GM19463 (cell line): ENCODE measurements around the gene H3-3A.

Source experiments
- ATAC-seq: cut with Tn5 transposase; IDR thresholded peaks from one replicate; pipeline ENCODE4 v1.9.1; 2021; ENCODE audit warnings: mild to moderate bottlenecking, moderate library complexity; ENCODE audit not compliant: unreplicated experiment

Gene H3-3A

DNA sequence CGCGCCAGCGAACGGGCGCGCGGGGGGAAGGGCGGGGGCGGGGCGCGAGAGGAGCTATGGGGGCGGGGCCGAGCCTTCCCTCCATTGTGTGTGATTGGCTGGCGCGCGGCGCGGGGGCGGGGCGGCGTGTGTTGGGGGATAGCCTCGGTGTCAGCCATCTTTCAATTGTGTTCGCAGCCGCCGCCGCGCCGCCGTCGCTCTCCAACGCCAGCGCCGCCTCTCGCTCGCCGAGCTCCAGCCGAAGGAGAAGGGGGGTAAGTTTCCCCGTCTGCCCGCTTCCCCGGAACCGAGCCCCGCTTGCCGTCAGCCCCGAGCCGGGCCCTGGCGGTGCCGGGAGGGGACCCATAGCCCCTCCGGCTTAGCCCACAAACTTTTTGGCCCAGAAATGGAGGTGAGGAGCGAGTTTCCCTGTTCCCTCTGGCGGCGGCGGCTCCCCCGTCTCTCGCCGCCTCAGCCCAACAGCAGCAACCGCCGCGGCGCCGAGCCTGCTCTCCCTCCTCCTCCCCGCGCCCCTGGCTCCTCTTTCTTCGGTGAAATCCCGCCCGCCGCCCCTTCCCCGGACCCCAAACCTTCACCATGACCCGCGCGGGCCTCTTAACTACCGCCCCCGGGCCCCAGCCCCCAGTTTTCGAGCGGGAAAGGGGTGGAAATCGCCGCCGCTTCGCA, at the start of gene H3-3A:
H3-3A (plus strand) TSS at position 159 of the 666 bp plus-strand sequence. CDS start 1,636 bp downstream, outside the sequence.
- peak; percentile 69 for ATAC-seq

DNA sequence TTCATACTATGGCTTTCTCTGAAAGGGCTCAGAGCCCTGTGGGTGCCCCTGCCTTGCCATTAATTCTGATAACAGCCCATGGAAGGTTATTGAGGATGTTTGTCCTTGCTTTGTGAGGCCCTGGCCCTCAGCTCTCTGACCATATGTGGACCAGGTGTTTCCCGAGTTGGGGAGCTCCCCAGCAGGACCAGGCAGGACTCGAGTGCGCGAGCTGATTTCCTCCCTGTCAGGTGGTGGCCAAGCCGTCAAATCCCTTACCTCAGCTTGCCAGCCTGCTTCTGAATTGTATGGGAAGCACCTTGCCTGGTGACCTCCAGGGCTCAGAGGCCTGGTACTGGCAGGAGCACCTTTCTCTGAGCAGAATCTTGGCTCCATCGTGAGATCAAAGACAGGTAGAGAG, 45.4 kb upstream of the H3-3A start:
- no peak for ATAC-seq

DNA sequence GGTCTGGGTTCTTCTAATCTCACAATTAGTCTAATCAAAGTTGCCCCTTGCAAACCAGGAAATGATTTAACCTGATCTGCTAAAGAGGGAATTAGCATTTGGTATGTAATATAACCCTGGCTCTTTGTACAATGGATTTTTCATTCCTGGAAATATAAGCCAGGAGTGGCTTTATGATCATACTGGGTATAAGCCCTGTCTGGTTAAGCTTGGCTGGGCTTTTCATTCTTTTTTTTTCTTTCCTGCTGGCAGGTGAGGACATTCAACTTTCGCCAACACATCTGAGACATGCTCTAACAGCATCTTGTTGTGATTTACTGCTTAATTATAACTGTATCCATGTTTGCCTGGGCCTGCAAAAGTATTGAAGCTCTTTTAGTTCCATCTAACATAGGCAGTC, 42.9 kb upstream of the H3-3A start:
- ATAC-seq: no peak

GRCh38 chr1:226021401-226021800, 41.1 kb upstream of the H3-3A start:
- ATAC-seq: no peak

DNA sequence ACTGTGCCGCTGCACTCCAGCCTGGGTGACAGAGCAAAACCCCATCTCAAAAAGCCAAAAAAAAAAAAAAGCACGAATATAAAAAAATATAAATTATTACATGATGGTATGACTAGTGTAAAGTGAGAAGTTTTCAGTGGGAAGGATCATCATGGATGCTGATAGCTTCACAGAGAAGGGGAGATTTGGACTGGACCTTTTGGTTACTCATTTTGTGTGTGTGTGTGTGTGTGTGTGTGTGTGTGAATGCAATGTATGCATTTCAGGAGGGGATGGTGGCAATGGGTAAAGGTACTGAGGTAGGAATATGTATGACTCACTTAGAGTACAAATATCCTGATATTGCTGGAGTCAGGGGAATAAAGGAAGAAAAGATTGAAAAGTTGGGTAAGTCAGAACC, 40.7 kb upstream of the H3-3A start:
- no peak for ATAC-seq

DNA sequence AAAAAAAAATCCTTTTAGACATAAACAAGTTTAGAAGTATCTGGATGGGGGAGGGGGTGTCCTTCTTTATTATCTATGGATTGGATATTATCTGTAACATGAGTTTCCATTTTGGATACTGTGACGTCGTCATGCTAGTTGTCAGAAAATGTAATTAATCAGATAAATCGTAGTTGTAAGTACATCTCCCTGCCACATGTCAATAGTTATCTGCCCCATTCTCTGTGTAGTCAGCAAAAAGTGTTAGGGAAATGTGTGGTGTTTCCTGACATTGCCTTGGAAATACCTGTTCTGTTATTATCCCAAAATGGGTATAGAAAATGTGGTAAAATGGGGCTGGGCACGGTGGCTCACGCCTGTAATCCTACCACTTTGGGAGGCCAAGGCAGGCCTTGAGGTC, 38.8 kb upstream of the H3-3A start:
- ATAC-seq: no peak

DNA sequence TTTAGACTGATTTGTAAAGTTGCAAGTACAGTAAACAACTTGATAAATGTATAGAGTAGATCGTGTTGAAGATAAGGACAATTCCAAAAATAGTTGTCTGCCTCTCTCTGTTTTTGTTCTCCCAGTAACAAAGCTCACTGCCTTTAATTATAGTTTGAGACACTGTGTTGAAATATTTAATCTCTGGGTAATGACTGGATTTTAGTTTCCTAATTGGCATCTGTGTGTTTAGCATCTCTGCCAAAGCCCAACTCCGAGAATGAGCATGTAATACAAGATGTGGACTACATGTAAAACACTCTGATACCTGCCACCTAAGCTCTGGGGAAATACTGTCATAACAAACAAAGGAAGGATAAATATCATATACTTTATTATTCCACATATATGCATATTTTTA, 35.7 kb upstream of the H3-3A start:
- no peak for ATAC-seq

DNA sequence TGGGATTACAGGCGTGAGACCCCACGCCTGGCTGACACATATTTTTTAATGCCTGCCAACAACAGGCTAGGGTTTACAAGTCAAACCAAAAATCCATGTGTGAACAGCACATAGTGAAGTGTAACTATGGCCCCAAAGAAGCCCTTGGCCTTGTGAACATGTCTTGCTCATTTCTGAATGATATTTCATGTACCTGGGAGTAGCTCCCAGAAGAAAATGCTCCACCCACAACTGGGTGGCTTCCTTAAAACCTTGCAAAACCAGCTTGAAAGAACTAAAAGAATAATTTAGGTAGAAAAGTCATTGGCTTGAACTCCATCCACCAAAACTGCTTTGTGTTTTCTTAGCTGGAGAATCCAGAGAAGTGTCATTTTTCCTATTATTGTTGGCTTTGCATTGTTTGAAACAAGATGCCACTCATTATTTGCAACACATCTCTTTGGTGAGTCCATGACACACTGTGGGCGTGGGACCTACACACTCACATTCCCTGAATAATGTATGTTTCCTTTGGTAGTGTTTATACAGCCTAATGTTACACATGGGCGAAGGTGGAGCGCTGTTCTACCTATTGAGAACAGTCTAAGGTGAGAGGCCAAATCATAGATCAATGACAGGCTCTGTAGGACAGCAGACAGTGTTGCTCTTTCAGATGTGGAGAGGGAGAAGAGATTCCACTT, 34.8 kb upstream of the H3-3A start:
- no peak for ATAC-seq

DNA sequence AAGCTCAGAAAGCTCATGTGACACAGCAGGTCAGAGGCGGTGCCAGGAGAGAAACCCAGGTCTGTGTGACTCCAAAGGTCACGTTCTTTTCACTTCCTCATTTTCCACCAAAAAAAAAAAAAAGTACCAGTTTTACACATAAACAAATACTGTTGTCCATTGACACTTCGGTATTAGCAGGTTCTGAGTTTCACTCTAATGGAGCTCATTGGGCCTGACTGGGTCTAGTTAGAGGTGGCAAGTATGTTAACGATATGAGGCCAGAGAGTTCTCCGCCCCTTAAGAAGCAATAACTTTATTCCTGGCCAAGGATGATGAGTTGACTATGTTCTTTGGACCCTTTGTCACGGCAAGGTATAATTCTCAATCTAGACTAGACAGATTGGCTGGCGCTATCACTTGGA, 33.4 kb upstream of the H3-3A start:
- ATAC-seq: peak; percentile 81

GRCh38 chr1:226029568-226030225, 32.8 kb upstream of the H3-3A start:
- no peak for ATAC-seq

GRCh38 chr1:226033582-226033981, 28.9 kb upstream of the H3-3A start:
- no peak for ATAC-seq

DNA sequence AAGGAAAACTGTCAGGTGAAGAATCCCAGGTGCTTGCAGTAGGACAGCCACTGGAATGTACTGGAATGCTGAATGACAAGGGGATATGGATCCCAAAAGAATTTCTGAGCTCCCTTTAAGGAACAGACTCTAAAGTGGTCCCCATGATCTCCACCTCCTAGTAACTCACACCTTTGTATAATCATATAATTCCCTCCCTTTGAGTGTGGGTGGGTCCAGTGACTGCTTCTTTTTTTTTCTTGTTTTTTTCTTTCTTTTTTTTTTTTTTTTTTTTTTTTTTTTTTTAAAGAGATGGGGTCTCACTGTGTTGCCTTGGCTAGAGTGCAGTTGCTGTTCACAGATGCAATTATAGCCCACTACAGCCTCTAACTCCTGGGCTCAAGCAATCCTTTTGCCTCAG, 28.5 kb upstream of the H3-3A start:
- no peak for ATAC-seq

DNA sequence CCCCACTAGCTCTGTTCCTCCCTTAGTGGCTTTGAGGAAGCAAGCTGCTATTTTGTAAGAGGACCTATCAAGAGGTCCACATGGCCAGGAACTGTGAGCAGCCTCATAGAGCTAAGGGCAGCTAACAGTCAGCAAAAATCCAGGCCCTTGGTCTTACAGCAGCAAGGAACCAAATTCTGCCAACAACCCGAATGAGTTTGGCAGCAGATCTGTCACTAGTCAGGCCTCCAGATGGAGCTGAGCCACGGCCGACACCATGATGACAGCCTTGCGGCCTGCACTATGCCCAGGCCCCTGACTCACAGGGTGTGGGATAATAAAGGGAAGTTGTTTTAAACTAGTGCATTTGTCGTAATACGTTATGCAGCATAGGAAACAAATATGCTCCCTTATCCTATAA, 28.0 kb upstream of the H3-3A start:
- ATAC-seq: no peak

GRCh38 chr1:226035915-226036314, 26.6 kb upstream of the H3-3A start:
- ATAC-seq: no peak

GRCh38 chr1:226038661-226039060, 23.9 kb upstream of the H3-3A start:
- ATAC-seq: no peak

GRCh38 chr1:226041419-226041818, 21.1 kb upstream of the H3-3A start:
- no peak for ATAC-seq

DNA sequence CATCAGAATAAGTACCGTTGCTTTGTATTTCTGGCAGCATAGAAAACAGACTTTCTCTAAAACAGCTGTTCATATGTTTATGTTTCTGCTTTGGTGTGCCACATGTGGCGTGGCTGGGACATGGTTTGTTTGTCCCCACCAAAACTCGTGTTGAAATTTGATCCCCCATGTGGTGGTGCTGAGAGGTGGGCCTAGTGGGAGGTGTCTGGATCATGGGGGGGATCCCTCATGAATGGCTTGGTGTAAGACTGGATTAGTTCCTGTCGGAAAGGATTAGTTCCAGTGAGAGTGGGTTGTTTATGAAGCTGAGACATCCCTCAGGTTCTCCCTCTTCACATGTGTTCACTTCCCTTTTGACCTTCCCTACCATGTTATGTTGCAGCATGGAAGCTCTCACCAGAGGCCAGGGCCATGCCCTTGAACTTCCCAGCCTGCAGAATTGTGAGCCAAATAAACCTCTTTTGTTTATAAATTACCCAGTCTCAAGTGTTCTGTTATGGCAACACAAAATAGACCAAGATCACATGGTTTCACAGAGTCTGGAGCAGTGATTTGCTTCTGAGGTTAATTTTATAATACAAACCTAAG, 17.9 kb upstream of the H3-3A start:
- ATAC-seq: no peak

GRCh38 chr1:226046240-226046639, 16.3 kb upstream of the H3-3A start:
- ATAC-seq: no peak

DNA sequence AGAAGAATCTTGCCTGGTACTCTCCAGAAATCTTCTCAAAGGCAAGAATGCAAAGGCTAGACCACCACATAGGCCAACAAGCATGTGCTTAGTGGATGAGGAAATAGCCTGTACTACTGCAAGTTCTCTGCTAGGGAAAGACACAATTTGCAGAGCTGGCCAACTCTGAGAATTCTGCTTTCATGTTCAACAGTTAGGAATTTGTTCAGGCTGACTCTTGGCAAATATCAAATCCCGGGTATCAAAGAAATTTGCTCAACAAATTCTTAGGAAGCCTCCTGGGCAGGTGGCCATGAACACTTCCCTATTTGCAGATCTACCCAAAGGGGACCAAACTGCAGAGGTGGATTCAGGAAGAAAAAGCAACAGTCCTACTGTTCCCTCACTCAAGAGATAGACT, 15.0 kb upstream of the H3-3A start:
- no peak for ATAC-seq

- no peak for ATAC-seq
Observed at GRCh38 chr1:226048886-226049285, 13.6 kb upstream of the H3-3A start.

GRCh38 chr1:226050133-226050532, 12.4 kb upstream of the H3-3A start:
- ATAC-seq: no peak

GRCh38 chr1:226051365-226051764, 11.2 kb upstream of the H3-3A start:
- no peak for ATAC-seq
